Prostate gland (tissue), 2 donors: ENCODE results near the gene CHURC1. TPM values are rescaled to one million over a fixed set of nuclear protein-coding genes. Genes with fewer than 3 reads are reported as not detected.

Experiments
- DNase-seq: peaks from one replicate; pipeline ENCODE4 v3.0.0-alpha.2; 2019; ENCODE audit warnings: low spot score
- H3K27ac ChIP-seq, 2 donors: fragments of 200-600 bp; sonication (generic); 2 replicates each; pipeline ENCODE4 v1.5.1; 2017 to 2019
- H3K27me3 ChIP-seq: fragments of 200-600 bp; sonication (generic); replicated peaks from 2 replicates; pipeline ENCODE4 v1.5.1; 2019; ENCODE audit not compliant: insufficient read depth
- H3K36me3 ChIP-seq, 2 donors: fragments of 200-600 bp; sonication (generic); 1 replicate in 1 of 2; 2 replicates in 1 of 2; pipeline versions ENCODE4 v1.5.1 to v1.8.1; 2017 to 2019
- H3K4me1 ChIP-seq: fragments of 200-600 bp; sonication (generic); replicated peaks from 2 replicates; pipeline ENCODE4 v1.5.1; 2019
- H3K4me3 ChIP-seq, 2 donors: fragments of 200-600 bp; sonication (generic); 2 replicates each; pipeline ENCODE4 v1.5.1; 2017 to 2019
- H3K9me3 ChIP-seq: fragments of 200-600 bp; sonication (generic); 2 replicates; pipeline ENCODE4 v1.5.1; 2017
- POLR2A ChIP-seq: fragments of 450-650 bp; IDR thresholded peaks from one replicate; pipeline ENCODE4 v1.6.1; 2016; ENCODE audit warnings: antibody characterized with exemption, mild to moderate bottlenecking
- POLR2AphosphoS5 ChIP-seq: sonication (generic); formaldehyde crosslinking; IDR thresholded peaks from one replicate; pipeline ENCODE4 v1.6.1; 2017; ENCODE audit warnings: antibody characterized with exemption
- WGBS: methylation state at CpG from one replicate; pipeline ENCODE4 v1.1.5; 2018; 5-methylcytosine and 5-hydroxymethylcytosine counted together
- intact Hi-C: fragments of 100-400 bp; cut with DNase I; formaldehyde crosslinking; loops from one replicate; pipeline ENCODE4 v1.14.2; 2022
- total RNA-seq, 2 donors: library from RNA; depleted of rRNA; stranded (reverse); fragments of >200 nt; gene quantifications; one replicate each; pipeline ENCODE4 v1.1.0, GENCODE V29; 2016
- TF ChIP-seq, protein P1 (sequence below), 4 experiments: fragments of 200-600 bp in 2 of 4; fragments of 450-650 bp in 2 of 4; sonication (generic) in 2 of 4; IDR thresholded peaks; 1 replicate in 3 of 4; 2 replicates in 1 of 4; pipeline ENCODE4 v1.5.1; 2016 to 2019; ENCODE audit warnings: antibody characterized with exemption in 4 of 4, mild to moderate bottlenecking in 2 of 4, moderate library complexity in 2 of 4

The CHURC1 gene
- total RNA-seq, 2 donors from 2014 or later, result 47.8 to 49.2 TPM

DNA sequence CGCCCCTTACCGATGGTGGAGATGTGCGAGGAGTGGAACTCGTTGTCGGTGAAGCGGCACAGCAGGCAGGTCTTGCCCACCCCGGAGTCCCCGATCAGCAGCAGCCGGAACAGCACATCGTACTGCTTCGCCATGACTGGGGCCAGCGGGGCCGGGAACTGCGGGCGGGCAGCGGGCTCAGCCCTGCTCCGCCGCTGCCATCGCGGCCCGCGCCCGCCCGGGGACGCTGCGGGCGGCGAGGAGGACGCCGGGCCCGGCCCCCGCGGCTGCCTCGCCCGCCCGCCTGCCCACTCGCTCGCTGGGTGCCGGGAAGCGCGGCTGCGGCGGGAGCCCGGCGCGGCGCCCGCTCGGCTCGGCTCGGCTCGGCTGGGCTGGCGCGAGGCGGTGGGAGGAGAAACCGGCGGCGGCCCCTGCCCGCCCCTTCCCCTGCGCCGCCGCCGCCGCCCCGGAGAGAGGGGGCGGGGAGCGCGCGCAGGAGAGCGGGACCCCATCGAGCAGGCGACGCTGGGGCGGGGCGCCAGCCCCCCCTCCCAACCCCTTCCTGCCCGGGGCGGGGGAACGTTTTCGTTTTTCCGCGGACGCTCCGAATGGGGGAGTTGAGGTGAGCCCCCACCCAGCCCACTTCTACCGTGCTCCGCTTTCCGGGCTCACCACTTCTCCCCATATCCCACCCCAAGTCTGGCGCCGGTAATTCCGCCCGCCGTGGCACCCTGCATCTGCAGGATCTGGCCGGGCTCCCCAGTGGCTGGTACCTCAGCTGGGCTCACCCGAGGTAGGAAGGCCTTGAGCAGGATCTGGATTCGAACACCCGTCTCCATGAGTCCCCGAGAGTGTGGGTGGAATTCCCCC is 57.9 kb downstream of the CHURC1 start, which contains the start of gene RAB15:
Gene RAB15, minus strand, starts transcription at position 394 of the 849 bp plus-strand sequence. Its CDS starts 260 bp downstream, at position 134.
- H3K36me3 ChIP-seq, result no peaks in the 10 kb centered on the region
- WGBS, result 2% methylated on average over 45 of the region's 96 CpGs
- H3K27me3 ChIP-seq, result no peaks in the 10 kb centered on the region
- H3K9me3 ChIP-seq, result no peaks in the 10 kb centered on the region
- no peak for TF ChIP-seq POLR2A
- H3K4me1 ChIP-seq, result no peaks in the 10 kb centered on the region
- DNase-seq, result no peak
- intact Hi-C loops, result no loop called here
- H3K4me3 ChIP-seq, result peak within 1 kb of the TSS; percentile 64 to 70
- peak within 1 kb of the TSS; percentile 23 to 56 for H3K27ac ChIP-seq

DNA sequence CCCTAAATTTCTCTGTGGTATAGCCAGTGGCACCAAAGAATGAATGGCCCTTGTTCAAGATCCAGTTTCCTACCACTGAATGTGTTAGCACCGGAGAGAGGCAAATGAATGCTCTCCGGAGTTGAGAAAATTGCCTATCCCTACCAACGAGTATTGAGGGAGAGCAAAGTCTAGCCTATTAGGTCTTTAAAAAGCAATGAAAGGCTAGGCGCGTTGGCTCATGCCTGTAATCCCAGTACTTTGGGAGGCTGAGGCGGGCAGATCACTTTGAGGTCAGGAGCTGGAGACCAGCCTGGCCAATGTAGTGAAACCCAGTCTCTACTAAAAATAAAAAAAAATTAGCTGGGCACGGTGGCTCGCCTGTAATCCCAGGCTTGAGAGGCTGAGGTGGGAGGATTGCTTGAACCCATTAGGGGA is 58.8 kb downstream of the CHURC1 start:
- Histone ChIP-seq H3K4me3 (no peak overlapping the region), H3K27me3 (no peaks in the 10 kb centered on the region), H3K27ac (no peak overlapping the region), H3K36me3 (no peaks in the 10 kb centered on the region), H3K4me1 (no peaks in the 10 kb centered on the region), H3K9me3 (no peaks in the 10 kb centered on the region)
- DNase-seq, result no peak
- TF ChIP-seq, protein P1, sequence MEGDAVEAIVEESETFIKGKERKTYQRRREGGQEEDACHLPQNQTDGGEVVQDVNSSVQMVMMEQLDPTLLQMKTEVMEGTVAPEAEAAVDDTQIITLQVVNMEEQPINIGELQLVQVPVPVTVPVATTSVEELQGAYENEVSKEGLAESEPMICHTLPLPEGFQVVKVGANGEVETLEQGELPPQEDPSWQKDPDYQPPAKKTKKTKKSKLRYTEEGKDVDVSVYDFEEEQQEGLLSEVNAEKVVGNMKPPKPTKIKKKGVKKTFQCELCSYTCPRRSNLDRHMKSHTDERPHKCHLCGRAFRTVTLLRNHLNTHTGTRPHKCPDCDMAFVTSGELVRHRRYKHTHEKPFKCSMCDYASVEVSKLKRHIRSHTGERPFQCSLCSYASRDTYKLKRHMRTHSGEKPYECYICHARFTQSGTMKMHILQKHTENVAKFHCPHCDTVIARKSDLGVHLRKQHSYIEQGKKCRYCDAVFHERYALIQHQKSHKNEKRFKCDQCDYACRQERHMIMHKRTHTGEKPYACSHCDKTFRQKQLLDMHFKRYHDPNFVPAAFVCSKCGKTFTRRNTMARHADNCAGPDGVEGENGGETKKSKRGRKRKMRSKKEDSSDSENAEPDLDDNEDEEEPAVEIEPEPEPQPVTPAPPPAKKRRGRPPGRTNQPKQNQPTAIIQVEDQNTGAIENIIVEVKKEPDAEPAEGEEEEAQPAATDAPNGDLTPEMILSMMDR (IDR thresholded peaks at IDR 0.05), result no peak
- no peak for TF ChIP-seq POLR2AphosphoS5
- no peak for TF ChIP-seq POLR2A
- 66% methylated on average over 8 of the region's 8 CpGs for WGBS
- intact Hi-C loops, result no loop called here

DNA sequence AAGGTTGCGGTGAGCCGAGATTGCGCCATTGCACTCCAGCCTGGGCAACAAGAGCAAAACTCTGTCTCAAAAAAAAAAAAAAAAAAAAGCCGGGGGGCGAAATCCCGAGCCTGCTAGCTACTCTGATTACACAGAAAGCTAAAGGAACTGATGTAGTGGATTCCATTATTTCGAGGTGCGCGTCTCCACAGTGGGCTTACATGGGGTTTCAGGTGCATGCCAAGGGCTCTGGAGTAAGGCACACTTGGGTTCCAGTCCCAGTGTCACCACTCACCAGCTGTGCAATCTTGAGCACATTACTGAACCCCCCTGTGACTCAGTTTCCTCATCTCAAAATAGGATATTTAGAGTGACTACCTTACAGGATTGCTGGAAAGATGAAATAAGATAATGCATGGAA is 59.6 kb downstream of the CHURC1 start:
- H3K27me3 ChIP-seq, result no peaks in the 10 kb centered on the region

DNA sequence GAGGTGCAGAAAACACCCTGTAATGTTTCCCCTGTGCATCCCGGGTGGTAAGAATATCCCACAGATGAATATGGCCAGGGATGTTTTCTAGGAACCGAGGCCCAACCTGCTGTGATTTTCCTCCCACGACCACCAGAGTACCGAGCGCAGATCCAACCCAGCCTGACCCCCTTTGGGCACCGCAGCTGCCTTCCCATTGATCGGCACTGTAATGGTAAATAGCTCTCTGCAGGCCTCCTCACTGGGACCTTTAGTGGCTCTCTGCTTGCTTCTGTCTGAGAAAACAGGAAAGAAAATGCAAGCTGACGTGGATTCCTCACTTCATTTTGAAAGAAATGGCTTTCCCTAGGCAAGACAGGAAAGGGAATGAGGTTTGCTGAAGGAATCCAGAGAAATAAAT is 60.3 kb downstream of the CHURC1 start:
- no peak for DNase-seq
- TF ChIP-seq, protein P1 (IDR thresholded peaks at IDR 0.05), result no peak
- TF ChIP-seq POLR2AphosphoS5 (no peak), POLR2A (no peak)
- Histone ChIP-seq H3K27me3 (no peaks in the 10 kb centered on the region), H3K4me1 (no peaks in the 10 kb centered on the region), H3K9me3 (no peaks in the 10 kb centered on the region), H3K36me3 (no peaks in the 10 kb centered on the region), H3K4me3 (no peak overlapping the region), H3K27ac (no peak overlapping the region)
- 77% methylated on average over 8 of the region's 8 CpGs for WGBS
- intact Hi-C loops, result no loop called here

More for the DNA sequence above, 59.6 kb downstream of the CHURC1 start:
- DNase-seq, result no peak
- no peaks in the 10 kb centered on the region for H3K9me3 ChIP-seq
- intact Hi-C loops, result no loop called here
- H3K36me3 ChIP-seq, result no peaks in the 10 kb centered on the region
- 95% methylated on average over 9 of the region's 9 CpGs for WGBS
- H3K4me3 ChIP-seq, result no peak overlapping the region
- no peak overlapping the region for H3K27ac ChIP-seq
- TF ChIP-seq POLR2A, result no peak
- H3K4me1 ChIP-seq, result no peaks in the 10 kb centered on the region

DNA sequence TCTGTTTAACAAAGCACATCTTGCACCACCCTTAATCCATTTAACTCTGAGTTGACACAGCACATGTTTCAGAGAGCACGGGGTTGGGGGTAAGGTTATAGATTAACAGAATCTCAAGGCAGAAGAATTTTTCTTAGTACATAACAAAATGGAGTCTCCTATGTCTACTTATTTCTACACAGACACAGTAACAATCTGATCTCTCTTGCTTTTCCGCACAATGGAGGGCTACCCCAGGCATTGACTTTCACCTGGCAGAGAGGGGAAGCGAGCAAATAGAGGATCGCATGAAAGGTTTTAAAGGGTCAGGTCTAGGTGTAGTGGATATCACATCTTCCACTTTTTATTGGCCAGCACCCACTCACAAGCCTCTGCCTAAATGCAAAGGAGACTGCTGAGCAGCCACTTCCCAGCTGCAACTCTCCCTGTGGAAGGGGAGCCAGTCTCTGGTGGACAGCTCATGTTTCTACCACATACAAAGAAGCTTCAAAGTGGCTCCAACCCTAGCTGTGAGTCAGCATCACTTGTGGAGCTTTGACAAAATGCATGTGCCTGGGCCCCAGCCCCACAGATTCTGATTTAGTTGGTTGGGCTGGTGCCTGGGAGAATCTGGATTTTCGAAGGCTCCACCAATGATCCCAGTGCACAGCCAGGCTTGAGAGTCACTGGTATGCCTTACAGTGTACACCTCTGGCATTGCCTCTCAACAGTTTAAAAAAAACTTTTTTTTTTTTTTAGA is 65.2 kb downstream of the CHURC1 start:
- H3K27me3 ChIP-seq, result no peaks in the 10 kb centered on the region
- 78% methylated on average over 5 of the region's 5 CpGs for WGBS
- no peak for DNase-seq
- H3K9me3 ChIP-seq, result no peaks in the 10 kb centered on the region
- H3K4me3 ChIP-seq, result no peak overlapping the region
- no peak overlapping the region for H3K27ac ChIP-seq
- H3K36me3 ChIP-seq, result no peaks in the 10 kb centered on the region
- no peak for TF ChIP-seq POLR2AphosphoS5
- TF ChIP-seq POLR2A, result no peak
- TF ChIP-seq, protein P1 (IDR thresholded peaks at IDR 0.05), result no peak
- H3K4me1 ChIP-seq, result no peaks in the 10 kb centered on the region
- intact Hi-C loops, result loop anchor here (5.0 kb wide), 1 partner anchor 157 kb away; no protein-coding TSS in a partner anchor
